Jurkat, Clone E6-1 (cell line): ENCODE results near the gene FAM78B.

Source experiments
- DNase-seq: peaks from one replicate; pipeline ENCODE4 v3.0.0-alpha.2; 2011; ENCODE audit warnings: low read depth, low spot score
- H3K4me3 ChIP-seq: 2 replicates; pipeline ENCODE4 v1.5.1; 2011; ENCODE audit warnings: mild to moderate bottlenecking, low read length, control low read depth, moderate library complexity

FAM78B gene

DNA sequence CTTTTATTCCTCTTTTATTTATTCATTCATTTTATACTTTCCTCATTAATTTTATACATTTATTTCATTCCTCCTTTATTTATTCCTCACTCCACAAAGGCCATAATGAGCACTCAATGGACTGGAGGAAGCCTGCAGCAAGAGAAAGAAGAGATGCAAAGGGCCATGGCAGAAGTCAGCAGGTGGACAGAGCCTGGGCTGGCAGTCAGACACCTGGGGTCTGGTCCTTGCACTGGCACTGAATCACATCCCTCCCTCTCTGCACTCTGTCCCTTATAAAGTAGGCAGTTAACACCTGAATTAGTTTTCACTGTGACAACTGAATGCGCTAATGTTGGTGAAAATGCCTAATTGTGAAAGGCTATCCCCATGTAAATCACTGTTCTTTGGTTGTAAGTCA is 38.6 kb downstream of the FAM78B start:
- DNase-seq, result no peak
- no peak overlapping the region for H3K4me3 ChIP-seq

- DNase-seq, result no peak
- no peak overlapping the region for H3K4me3 ChIP-seq
These were observed 39.8 kb downstream of the FAM78B start for GRCh38 chr1:166127003-166127402.

DNA sequence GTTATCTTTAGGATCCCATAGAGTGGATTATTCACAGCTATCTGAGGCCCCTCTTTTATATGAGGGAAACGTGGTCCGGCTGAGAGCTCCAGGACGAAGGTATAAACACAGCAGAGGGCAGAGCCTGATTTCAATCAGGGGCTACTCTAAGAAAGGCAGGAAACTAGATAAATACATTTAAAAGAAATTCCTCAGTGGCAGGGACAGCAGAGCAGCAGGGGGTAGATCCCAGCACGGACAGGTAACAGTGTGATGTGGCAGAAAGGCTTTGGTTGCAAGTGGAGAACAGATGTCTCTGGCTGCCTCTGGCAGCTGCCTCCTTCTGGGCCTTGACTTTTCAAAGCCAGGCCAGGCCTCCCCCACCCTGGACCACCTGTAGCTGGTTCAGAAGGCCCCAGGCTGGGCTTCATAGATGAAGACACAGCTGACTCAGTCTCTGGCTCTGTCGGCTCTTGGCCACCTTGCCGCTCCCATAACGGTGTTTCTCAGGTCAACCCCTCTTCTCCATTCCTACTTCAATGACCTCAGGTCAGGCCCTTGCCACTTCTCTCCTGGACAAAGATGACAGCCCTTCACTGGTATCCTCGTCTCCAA is 43.8 kb downstream of the FAM78B start:
- H3K4me3 ChIP-seq, result no peak overlapping the region
- no peak for DNase-seq

- no peak for DNase-seq
- no peak overlapping the region for H3K4me3 ChIP-seq
These were observed 45.8 kb downstream of the FAM78B start for GRCh38 chr1:166121010-166121409.

DNA sequence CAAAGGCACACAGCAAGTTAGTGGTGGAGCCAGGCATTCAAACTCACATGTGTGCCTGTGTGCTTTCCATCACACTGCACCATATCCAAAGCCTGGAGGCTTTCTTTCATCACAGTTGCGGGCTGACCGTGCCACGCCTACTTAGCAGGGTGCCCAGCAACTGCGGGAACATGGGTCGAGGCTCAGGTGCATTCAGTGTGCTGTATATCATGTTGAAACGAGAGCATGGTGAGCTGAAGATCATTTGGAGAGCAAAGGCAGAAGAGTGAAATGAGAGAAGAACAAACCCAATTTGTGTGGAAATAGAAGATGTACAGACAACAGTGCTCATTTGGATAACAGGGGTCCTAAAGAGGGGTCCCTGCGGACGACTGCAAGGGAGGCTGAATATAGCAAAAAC is 46.5 kb downstream of the FAM78B start:
- DNase-seq, result no peak
- H3K4me3 ChIP-seq, result no peak overlapping the region

GRCh38 chr1:166119471-166119965 is 47.3 kb downstream of the FAM78B start:
- no peak for DNase-seq
- no peak overlapping the region for H3K4me3 ChIP-seq

GRCh38 chr1:166117776-166118175 is 49.0 kb downstream of the FAM78B start:
- no peak for DNase-seq
- no peak overlapping the region for H3K4me3 ChIP-seq

DNA sequence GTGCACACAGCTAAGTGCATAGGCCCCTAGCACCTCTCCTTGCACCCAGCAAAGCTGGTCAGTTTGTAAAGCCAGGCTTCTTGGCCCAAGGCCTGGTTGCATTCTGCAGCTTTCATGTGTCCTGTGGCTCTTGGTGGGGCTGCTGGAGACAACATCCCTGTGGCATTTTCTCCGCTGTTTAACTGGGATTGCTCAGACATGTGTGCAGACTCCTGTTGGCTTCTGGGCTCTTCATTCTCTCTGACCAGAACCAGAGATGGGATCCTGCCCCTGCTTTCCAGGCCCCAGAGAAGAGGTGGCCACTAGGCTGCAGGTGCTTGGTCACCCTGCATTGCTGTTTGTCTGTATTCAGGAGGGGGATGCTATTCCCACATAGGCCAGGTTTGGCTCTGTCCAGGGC is 50.8 kb downstream of the FAM78B start:
- DNase-seq, result no peak
- no peak overlapping the region for H3K4me3 ChIP-seq

DNA sequence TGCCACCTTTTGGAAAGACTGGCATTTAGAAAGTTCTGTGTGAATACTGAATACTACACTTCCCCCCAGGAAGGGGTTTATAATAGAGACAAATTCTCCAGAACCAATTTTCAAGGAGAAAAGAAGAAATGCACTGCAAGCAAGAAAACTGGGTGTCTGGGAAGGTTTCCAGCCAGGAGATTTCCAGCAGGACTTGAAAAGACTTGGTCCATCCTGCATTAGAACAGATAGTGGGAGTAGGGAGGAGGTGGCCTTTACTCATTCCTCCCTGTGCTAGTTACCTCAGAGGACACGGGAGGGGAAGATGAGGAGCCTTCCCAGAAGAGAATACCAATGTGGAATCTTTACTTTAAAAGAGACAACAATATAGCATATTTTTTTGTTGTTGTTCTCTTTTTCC is 52.4 kb downstream of the FAM78B start:
- DNase-seq, result no peak

DNA sequence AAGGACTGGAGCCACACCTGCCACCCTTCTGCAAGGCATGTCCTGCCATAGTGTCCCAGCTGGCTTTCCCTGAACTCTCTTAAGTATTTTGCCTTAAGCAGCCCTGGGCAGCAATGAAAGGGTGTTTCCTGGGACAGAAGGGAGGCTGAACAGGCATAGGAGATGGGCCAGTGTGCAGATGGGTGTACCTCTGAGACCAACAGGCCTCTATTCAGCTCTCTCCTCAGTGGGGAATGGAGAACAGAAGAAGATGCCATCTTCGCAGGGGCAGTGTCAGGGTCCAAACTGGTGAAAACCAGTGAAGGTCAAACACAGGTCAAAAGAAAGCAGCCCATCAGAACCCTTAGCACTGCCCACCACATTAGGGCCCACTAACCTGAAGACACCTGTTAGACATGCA is 53.2 kb downstream of the FAM78B start:
- H3K4me3 ChIP-seq, result no peak overlapping the region
- no peak for DNase-seq

More for the DNA sequence above, 52.4 kb downstream of the FAM78B start:
- no peak overlapping the region for H3K4me3 ChIP-seq

GRCh38 chr1:166113031-166113430 is 53.8 kb downstream of the FAM78B start:
- no peak for DNase-seq
- H3K4me3 ChIP-seq, result no peak overlapping the region

DNA sequence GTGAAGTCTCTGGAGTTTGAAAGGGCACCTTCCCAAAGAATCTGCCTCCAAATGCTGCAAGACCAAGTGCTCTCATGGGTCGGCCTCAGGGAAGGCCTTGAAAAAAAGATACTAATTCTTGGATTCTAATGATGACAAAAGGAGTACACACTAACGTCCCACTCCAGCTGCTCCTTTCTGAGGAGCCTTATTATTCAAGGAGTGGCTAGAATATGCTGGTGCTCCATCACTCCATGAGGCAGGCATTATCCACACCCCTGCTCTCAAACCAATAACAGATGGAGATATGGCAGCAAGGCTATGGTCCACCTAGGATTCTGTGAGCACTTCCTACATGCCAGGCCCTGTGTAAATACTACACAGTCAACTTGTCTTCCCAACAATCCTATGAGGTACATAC is 54.4 kb downstream of the FAM78B start:
- DNase-seq, result no peak
- H3K4me3 ChIP-seq, result no peak overlapping the region

DNA sequence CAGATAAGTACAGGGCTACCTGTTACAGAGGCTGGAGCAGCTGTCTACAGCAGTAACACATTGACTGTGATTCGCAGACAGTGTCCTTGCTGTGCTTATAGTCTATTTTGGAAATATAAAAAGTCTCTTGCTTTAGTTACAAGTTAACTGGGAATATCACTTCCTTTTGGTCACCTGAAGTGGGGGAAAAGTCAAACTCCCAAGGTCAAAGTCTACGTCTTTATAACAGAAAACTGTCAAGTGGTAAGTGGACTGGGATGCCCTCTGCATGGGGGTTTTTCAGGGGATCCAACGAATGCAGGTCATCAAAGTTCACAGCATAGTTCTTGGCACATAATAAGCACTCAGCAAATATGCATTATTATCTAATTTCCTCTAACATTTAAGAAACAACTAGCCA is 55.4 kb downstream of the FAM78B start:
- no peak overlapping the region for H3K4me3 ChIP-seq
- DNase-seq, result no peak

- DNase-seq, result no peak
- H3K4me3 ChIP-seq, result no peak overlapping the region
These were observed 76.6 kb downstream of the FAM78B start for GRCh38 chr1:166090244-166090643.

- no peak overlapping the region for H3K4me3 ChIP-seq
- DNase-seq, result peak; percentile 59
These were observed 77.0 kb downstream of the FAM78B start for GRCh38 chr1:166089804-166090203.

GRCh38 chr1:166088572-166088955 is 78.2 kb downstream of the FAM78B start:
- H3K4me3 ChIP-seq, result no peak overlapping the region
- DNase-seq, result no peak

DNA sequence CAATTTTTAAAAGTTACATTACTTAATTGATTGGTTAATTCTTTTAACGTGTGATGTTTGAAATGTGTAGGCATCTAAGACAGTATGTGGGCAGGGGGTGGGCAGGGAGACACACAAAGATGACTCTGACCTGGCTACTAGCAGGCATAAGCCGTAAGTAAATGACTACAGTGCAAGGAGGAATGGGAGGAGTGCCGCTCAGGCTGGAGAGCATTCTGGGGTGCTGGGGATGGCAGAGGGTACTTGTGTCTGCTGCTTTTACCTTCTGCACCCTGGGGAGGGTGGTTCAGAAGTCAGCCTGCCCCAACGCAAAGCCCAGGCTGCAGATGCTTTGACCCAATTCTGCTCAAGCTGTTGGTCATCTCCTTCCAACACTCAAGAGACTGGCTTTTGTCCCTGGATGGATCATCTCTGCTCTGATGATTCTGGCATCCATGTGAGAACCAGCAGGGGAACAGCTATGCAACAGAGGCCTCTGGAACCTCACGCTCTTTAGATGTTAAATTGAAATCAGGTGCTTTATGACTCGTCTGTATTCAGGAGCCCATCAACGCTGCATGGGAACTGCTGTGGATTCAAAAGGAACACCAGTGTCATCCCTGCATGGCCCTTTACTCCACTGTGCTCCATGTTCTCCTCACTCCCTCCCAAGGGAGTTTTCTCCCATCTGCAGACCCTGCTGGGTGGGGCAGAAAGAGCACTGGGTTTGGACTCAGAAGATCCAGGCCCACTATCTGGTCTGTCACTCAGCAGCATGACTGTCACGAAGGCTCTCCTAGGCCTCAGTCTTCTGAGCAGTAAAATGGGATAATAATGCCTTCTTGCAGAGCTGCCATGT is 78.8 kb downstream of the FAM78B start:
- no peak overlapping the region for H3K4me3 ChIP-seq
- DNase-seq, result no peak

DNA sequence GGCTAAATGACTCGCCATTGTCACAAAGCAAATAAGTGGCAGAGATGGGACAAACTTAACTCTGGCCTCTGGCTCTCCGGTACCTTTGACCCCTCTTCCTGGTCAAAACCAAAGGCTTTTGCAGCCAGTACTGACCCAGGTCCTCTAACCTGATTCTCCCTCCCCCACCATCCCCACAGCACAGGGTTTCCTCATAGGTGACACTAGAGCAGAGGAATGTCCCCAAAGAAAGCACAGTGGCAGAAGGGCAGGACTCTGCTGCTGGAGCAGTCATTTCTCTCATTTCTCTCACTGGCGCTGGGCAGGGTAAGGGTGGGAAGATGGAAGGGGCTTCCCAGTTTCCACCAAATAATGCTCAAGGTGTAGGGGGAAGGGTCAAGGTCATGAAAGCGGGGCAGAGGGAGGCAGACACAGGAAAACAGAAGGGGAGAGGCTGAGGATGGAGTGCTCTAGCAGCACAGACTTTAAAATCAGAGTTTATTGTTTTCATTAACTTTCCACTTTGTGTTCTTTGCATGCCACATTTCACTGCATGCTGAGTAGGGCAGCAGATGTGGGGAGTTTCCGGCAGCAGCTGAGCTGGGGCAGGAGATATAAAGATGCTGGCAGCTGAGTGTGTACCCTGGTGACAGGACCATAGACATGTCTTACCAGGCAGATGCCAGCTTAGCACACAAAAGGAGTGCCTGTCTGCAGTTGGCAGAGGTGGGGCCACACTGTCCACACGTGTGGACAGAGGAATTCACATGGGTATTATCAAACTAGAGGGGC is 80.5 kb downstream of the FAM78B start:
- DNase-seq, result no peak
- no peak overlapping the region for H3K4me3 ChIP-seq

DNA sequence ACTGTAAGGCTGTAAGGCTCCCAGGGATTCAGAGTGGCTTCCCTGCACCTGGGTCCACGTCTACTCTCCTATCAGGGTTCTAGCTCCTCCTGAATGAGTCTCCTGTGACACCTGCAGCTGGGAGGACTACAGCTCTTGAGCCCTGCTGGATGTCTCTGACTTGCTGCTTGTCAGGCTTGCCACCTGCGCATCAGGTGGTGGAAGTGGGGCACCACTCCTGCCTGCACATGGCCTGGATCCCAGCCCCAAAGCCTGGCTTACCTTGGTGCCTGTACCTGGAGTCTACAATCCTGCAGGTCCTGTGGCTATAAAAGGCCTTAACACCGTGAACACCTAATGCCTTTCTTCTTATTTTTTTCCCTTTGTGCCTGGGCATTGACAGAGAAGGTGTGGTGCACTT is 82.2 kb downstream of the FAM78B start:
- peak; percentile 16 for DNase-seq
- no peak overlapping the region for H3K4me3 ChIP-seq

- peak; percentile 59 for DNase-seq
- no peak overlapping the region for H3K4me3 ChIP-seq
These were observed 82.9 kb downstream of the FAM78B start for GRCh38 chr1:166083887-166084286.
